Activated T-cell treated with anti-CD3 and anti-CD28 coated beads for 4 hours (primary cell): ENCODE results near the gene ATP13A5.

ENCODE experiments used
- DNase-seq: peaks from one replicate; pipeline ENCODE4 v3.0.0-alpha.2; 2020

The ATP13A5 gene

GRCh38 chr3:193250492-193250891, 128.1 kb downstream of the ATP13A5 start:
- DNase-seq, result no peak

- no peak for DNase-seq
Measured at GRCh38 chr3:193248848-193249468, 129.6 kb downstream of the ATP13A5 start.

GRCh38 chr3:193243571-193243970, 135.0 kb downstream of the ATP13A5 start:
- DNase-seq, result no peak

GRCh38 chr3:193241716-193242115, 136.8 kb downstream of the ATP13A5 start:
- no peak for DNase-seq

- no peak for DNase-seq
Measured at GRCh38 chr3:193240850-193241706, 137.5 kb downstream of the ATP13A5 start, which contains the start of gene PLAAT1. PLAAT1 (plus strand) TSS chr3:193241222; CDS start chr3:193255651, 14,429 bp downstream.

GRCh38 chr3:193240436-193240849, 138.1 kb downstream of the ATP13A5 start:
- DNase-seq, result no peak

GRCh38 chr3:193237030-193237429, 141.5 kb downstream of the ATP13A5 start:
- no peak for DNase-seq

- no peak for DNase-seq
Measured at GRCh38 chr3:193236599-193236998, 142.0 kb downstream of the ATP13A5 start.

GRCh38 chr3:193231201-193231600, 147.4 kb downstream of the ATP13A5 start:
- no peak for DNase-seq

- no peak for DNase-seq
Measured at GRCh38 chr3:193230610-193231009, 147.9 kb downstream of the ATP13A5 start.

- no peak for DNase-seq
Measured at GRCh38 chr3:193229851-193230420, 148.6 kb downstream of the ATP13A5 start.

- no peak for DNase-seq
Measured at GRCh38 chr3:193228206-193228605, 150.3 kb downstream of the ATP13A5 start.

GRCh38 chr3:193225302-193226125, 153.0 kb downstream of the ATP13A5 start:
- DNase-seq, result no peak
